MM.1S (cell line): ENCODE results near the gene SLC35F1.

ENCODE experiments used
- DNase-seq: peaks from one replicate; pipeline ENCODE4 v3.0.0-alpha.2; 2015
- H2AFZ ChIP-seq: fragments of 300-600 bp; sonication (generic); 2 replicates; pipeline ENCODE4 v1.6.0; 2016; ENCODE audit warnings: antibody characterized with exemption, low read length
- H3F3A ChIP-seq: fragments of 300-600 bp; sonication (generic); 2 replicates; pipeline ENCODE4 v1.6.1; 2016; ENCODE audit warnings: mild to moderate bottlenecking, antibody characterized with exemption, low read length, moderate library complexity, mixed read lengths; ENCODE audit not compliant: insufficient read depth
- H3K27ac ChIP-seq: fragments of 300-600 bp; sonication (generic); 2 replicates; pipeline ENCODE4 v1.5.1; 2016; ENCODE audit warnings: mild to moderate bottlenecking, low read length
- H3K27me3 ChIP-seq: fragments of 300-600 bp; sonication (generic); replicated peaks from 2 replicates; pipeline ENCODE4 v1.6.0; 2016; ENCODE audit warnings: low read length; ENCODE audit not compliant: insufficient read depth
- H3K36me3 ChIP-seq: fragments of 300-600 bp; sonication (generic); replicated peaks from 2 replicates; pipeline ENCODE4 v1.6.1; 2016; ENCODE audit warnings: mild to moderate bottlenecking, low read length, mixed read lengths; ENCODE audit not compliant: insufficient read depth
- H3K4me1 ChIP-seq: fragments of 300-600 bp; sonication (generic); 2 replicates; pipeline ENCODE4 v1.6.1; 2016; ENCODE audit warnings: low read length, mixed read lengths
- H3K4me2 ChIP-seq: fragments of 300-600 bp; sonication (generic); 2 replicates; pipeline ENCODE4 v1.6.0; 2016; ENCODE audit warnings: low read depth, low read length
- H3K4me3 ChIP-seq: fragments of 300-600 bp; sonication (generic); 2 replicates; pipeline ENCODE4 v1.5.1; 2016; ENCODE audit warnings: low read length, mixed read lengths
- H3K79me2 ChIP-seq: fragments of 300-600 bp; sonication (generic); 2 replicates; pipeline ENCODE4 v1.6.1; 2016; ENCODE audit warnings: mixed run types, low read length, mixed read lengths
- H3K9ac ChIP-seq: fragments of 300-600 bp; sonication (generic); 2 replicates; pipeline ENCODE4 v1.6.1; 2016; ENCODE audit warnings: low read length, mixed read lengths
- H3K9me2 ChIP-seq: fragments of 300-600 bp; sonication (generic); replicated peaks from 2 replicates; pipeline ENCODE4 v1.6.1; 2016; ENCODE audit warnings: mild to moderate bottlenecking, low read length, mixed read lengths; ENCODE audit not compliant: insufficient read depth
- H3K9me3 ChIP-seq: fragments of 300-600 bp; sonication (generic); replicated peaks from 2 replicates; pipeline ENCODE4 v1.6.1; 2016; ENCODE audit warnings: mild to moderate bottlenecking, low read length, mixed read lengths; ENCODE audit not compliant: insufficient read depth
- H4K20me1 ChIP-seq: fragments of 300-600 bp; sonication (generic); 2 replicates; pipeline ENCODE4 v1.6.1; 2016; ENCODE audit warnings: mild to moderate bottlenecking, low read length, moderate library complexity, mixed read lengths; ENCODE audit not compliant: insufficient read depth
- CTCF ChIP-seq: fragments of 300-600 bp; sonication (generic); IDR thresholded peaks from 2 replicates; pipeline ENCODE4 v1.5.1; 2016; ENCODE audit warnings: antibody characterized with exemption, low read length, mixed read lengths
- EZH2 ChIP-seq: fragments of 300-600 bp; sonication (generic); optimal IDR thresholded peaks from 2 replicates; pipeline ENCODE3; 2017; ENCODE audit warnings: low read depth, mild to moderate bottlenecking, antibody characterized with exemption, low read length, mixed read lengths
- EZH2phosphoT487 ChIP-seq: fragments of 300-600 bp; sonication (generic); IDR thresholded peaks from 2 replicates; pipeline ENCODE4 v1.6.1; 2018; ENCODE audit warnings: antibody characterized with exemption, low read length

SLC35F1 gene

GRCh38 chr6:118320652-118321051 is 413.6 kb downstream of the SLC35F1 start:
- H3K4me3 ChIP-seq = no peak overlapping the region
- DNase-seq = no peak
- TF ChIP-seq EZH2 (no peak), EZH2phosphoT487 (no peak), CTCF (no peak)

GRCh38 chr6:118324116-118324515 is 417.1 kb downstream of the SLC35F1 start:
- Histone ChIP-seq H3K4me3 (no peak overlapping the region), H3K9me3 (no peaks in the 10 kb centered on the region), H3K27me3 (no peaks in the 10 kb centered on the region), H3K27ac (no peak overlapping the region), H3K36me3 (no peaks in the 10 kb centered on the region), H2AFZ (no peak overlapping the region), H3K79me2 (no peaks in the 10 kb centered on the region), H3K9me2 (no peaks in the 10 kb centered on the region), H3K4me1 (no peaks in the 10 kb centered on the region), H3F3A (no peaks in the 10 kb centered on the region), H3K4me2 (no peak overlapping the region), H4K20me1 (no peaks in the 10 kb centered on the region), H3K9ac (no peak overlapping the region)
- TF ChIP-seq EZH2phosphoT487 (no peak), CTCF (no peak), EZH2 (no peak)
- DNase-seq = no peak

More at GRCh38 chr6:118320652-118321051, 413.6 kb downstream of the SLC35F1 start:
- no peaks in the 10 kb centered on the region for H4K20me1 ChIP-seq
- no peaks in the 10 kb centered on the region for H3K36me3 ChIP-seq
- H3K9ac ChIP-seq = no peak overlapping the region
- no peaks in the 10 kb centered on the region for H3F3A ChIP-seq
- H3K27ac ChIP-seq = no peak overlapping the region
- H3K4me2 ChIP-seq = no peak overlapping the region
- H3K9me3 ChIP-seq = no peaks in the 10 kb centered on the region
- no peaks in the 10 kb centered on the region for H3K9me2 ChIP-seq
- no peaks in the 10 kb centered on the region for H3K4me1 ChIP-seq
- H3K27me3 ChIP-seq = no peaks in the 10 kb centered on the region
- no peaks in the 10 kb centered on the region for H3K79me2 ChIP-seq
- H2AFZ ChIP-seq = no peak overlapping the region

- H3K4me1 ChIP-seq = no peaks in the 10 kb centered on the region
- no peak overlapping the region for H3K9ac ChIP-seq
- H3K27me3 ChIP-seq = no peaks in the 10 kb centered on the region
- no peak overlapping the region for H3K4me3 ChIP-seq
- DNase-seq = no peak
- no peaks in the 10 kb centered on the region for H3F3A ChIP-seq
- H3K4me2 ChIP-seq = no peak overlapping the region
- H2AFZ ChIP-seq = no peak overlapping the region
- H3K9me3 ChIP-seq = no peaks in the 10 kb centered on the region
- H3K9me2 ChIP-seq = no peaks in the 10 kb centered on the region
- H3K79me2 ChIP-seq = no peaks in the 10 kb centered on the region
- no peaks in the 10 kb centered on the region for H3K36me3 ChIP-seq
- H3K27ac ChIP-seq = no peak overlapping the region
- TF ChIP-seq CTCF (no peak), EZH2phosphoT487 (no peak), EZH2 (no peak)
- H4K20me1 ChIP-seq = no peaks in the 10 kb centered on the region
Measured at GRCh38 chr6:118325220-118325860, 418.3 kb downstream of the SLC35F1 start.
